ENCODE measurements around the gene OR2K2.
"Not testable (repeated sequence)": the region's sequence is repeated elsewhere in the genome, so short reads cannot be mapped to it uniquely, and the experiment has no call there.

OR2K2 gene

GRCh38 chr9:111297066-111297824, 32.8 kb downstream of the OR2K2 start:
- DNase-seq, result no peak

- DNase-seq, result no peak
Measured at GRCh38 chr9:111294691-111295451, 35.2 kb downstream of the OR2K2 start.

GRCh38 chr9:111287127-111287526, 42.9 kb downstream of the OR2K2 start:
- DNase-seq, result no peak

GRCh38 chr9:111284703-111285102, 45.3 kb downstream of the OR2K2 start:
- DNase-seq, result no peak

- DNase-seq, result no peak
Measured at GRCh38 chr9:111282845-111283244, 47.2 kb downstream of the OR2K2 start.

GRCh38 chr9:111280795-111281194, 49.2 kb downstream of the OR2K2 start:
- DNase-seq, result not testable (repeated sequence)
